SK-N-SH (cell line): ENCODE measurements around the gene FAM168A.

Experiments
- CTCF ChIP-seq: fragments of 200-600 bp; sonication (generic); IDR thresholded peaks from 2 replicates; pipeline ENCODE4 v1.6.1; 2017; ENCODE audit warnings: antibody characterized with exemption, mild to moderate bottlenecking, moderate library complexity
- PBX3 ChIP-seq: IDR thresholded peaks from 2 replicates; pipeline ENCODE4; 2012
- REST ChIP-seq: IDR thresholded peaks from 2 replicates; pipeline ENCODE4 v1.6.1; 2012; ENCODE audit warnings: mild to moderate bottlenecking, low read depth, low read length, moderate library complexity
- TAF1 ChIP-seq: IDR thresholded peaks from 2 replicates; pipeline ENCODE4 v1.6.1; 2012; ENCODE audit warnings: low read depth, mild to moderate bottlenecking, low read length, moderate library complexity, borderline replicate concordance
- TEAD4 ChIP-seq: IDR thresholded peaks from 2 replicates; pipeline ENCODE4 v1.4.0; 2012; ENCODE audit warnings: mild to moderate bottlenecking, borderline replicate concordance; ENCODE audit not compliant: insufficient read depth

- TF ChIP-seq PBX3 (no peak), CTCF (no peak), TAF1 (no peak), TEAD4 (no peak), REST (no peak)
These were observed 231.7 kb downstream of the FAM168A start for GRCh38 chr11:73366265-73366610.
